ENCODE measurements around the gene ANXA8.
"Not testable (repeated sequence)": the region's sequence is repeated elsewhere in the genome, so short reads cannot be mapped to it uniquely, and the experiment has no call there.

Gene ANXA8, protein sequence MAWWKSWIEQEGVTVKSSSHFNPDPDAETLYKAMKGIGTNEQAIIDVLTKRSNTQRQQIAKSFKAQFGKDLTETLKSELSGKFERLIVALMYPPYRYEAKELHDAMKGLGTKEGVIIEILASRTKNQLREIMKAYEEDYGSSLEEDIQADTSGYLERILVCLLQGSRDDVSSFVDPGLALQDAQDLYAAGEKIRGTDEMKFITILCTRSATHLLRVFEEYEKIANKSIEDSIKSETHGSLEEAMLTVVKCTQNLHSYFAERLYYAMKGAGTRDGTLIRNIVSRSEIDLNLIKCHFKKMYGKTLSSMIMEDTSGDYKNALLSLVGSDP

DNA sequence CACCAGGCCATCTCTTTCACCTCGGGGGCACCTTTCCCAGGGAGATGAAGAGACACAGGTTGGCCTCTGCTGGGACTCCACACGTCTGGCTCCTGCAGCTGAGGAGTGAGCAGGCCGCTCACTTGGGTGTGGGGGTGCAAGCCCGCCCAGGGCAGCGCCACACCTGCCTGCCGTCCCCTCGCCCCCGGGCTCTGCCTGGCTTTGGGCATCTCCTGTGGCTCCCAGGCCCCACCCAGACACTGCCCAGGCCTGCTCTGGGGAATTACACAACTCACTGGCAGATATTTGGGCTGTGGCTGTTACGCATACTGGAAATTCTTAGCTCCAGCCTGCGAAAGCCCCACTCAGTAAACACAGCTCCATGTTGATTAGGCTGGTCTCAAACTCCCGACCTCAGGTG is at the start of gene ANXA8:
Gene ANXA8, minus strand, starts transcription at position 193 of the 400 bp plus-strand sequence. Its CDS starts 182 bp downstream, at position 11.
- DNase-seq (ENCODE audit: low read depth in 2 of 2): not testable (repeated sequence)

- DNase-seq (ENCODE audit: low read depth in 2 of 2): not testable (repeated sequence)
These were observed 39.6 kb upstream of the ANXA8 start, which contains the start of gene AGAP9 for GRCh38 chr10:47523475-47523874. TSS of gene AGAP9 (minus strand) at chr10:47523638. CDS start at chr10:47523526, 112 bp downstream.

DNA sequence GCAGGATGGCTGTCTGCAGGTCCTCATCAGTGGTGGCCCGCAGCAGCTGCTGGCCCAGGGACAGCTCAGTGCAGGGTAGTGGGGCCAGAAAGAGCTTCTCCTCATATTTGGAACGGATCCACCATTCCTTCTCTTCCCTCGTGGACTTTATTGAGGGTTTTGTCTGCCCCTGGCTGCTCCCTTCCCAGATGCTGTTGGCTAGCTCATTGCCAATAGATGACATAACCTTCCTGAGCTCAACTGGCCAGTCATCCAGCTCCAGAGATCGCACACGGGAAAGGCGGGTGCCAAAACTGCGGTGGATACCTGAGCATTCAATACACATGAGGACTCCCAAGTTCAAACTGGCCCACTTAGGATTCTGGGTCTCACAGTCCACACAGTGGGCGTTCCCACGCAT is 18.4 kb upstream of the ANXA8 start:
- DNase-seq (ENCODE audit: low read depth in 2 of 2): not testable (repeated sequence)

- not testable (repeated sequence) for DNase-seq (ENCODE audit: low read depth in 2 of 2)
These were observed 10.3 kb upstream of the ANXA8 start for GRCh38 chr10:47494226-47494625.

- DNase-seq (ENCODE audit: low read depth in 2 of 2): not testable (repeated sequence)
These were observed 7.7 kb upstream of the ANXA8 start, which contains the start of gene FAM25G for GRCh38 chr10:47491600-47491999. TSS of gene FAM25G (minus strand) at chr10:47491700. CDS start at chr10:47491674, 26 bp downstream.

DNA sequence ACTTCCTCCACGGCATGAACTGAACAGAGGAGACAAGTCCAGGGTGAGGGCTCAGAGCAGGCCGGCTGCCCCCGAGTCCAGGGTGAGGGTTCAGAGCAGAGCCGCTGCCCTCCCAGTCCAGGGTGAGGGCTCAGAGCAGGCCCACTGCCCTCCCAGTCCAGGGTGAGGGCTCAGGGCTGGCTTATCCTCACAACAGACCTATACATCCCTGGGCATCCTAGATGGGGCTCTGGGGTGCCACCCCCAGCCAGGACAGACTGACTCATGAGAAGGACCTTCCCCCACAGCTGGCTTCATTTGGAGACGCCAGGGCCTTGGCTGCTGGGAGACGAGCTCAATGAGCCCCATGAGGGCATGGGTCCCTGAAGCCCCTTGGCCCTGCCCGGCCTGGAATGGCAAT is 5.7 kb upstream of the ANXA8 start:
- DNase-seq (ENCODE audit: low read depth in 2 of 2): not testable (repeated sequence)

- DNase-seq (ENCODE audit: low read depth in 2 of 2): not testable (repeated sequence)
These were observed 2.0 kb upstream of the ANXA8 start for GRCh38 chr10:47485943-47486342.

DNA sequence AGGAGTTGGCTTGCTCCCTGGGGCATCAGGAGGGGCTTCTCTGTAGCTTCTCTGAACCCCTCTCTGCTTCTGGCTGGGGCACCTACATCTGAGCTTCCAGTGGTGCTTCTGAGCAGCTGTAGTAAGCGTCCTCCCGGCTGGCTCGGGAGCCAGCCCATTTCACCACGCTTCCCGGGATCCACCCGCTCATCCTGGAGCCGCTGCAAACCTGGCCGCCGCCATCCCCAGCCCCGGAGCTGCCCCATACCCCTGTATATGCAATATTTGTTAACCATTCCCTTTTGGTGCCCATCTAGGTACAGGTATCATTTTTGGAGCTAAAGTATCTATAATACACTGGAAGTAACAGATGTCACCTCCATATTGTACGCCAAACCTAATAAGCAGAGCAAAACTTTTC is 871 bp upstream of the ANXA8 start:
- not testable (repeated sequence) for DNase-seq (ENCODE audit: low read depth in 2 of 2)

DNA sequence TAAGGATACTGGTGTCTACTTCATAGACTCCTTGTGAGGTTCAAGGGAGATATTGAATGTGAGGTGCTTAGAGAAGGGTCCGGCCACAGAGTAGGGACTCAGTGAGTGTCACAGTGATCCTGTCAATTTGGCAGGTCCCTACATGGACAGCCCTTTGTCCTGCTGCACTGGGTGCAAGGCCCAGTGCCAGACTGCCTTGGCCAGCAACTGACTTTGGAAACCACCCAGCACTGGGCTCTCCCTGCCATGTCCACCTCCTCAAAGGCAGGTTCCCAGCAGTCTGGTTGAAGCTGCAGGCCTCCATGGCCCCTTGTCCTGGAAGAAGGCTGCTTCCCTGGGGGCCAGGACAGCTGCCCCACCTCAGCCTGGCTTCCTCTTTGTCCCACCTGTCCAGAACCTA is 1.5 kb downstream of the ANXA8 start:
- not testable (repeated sequence) for DNase-seq (ENCODE audit: low read depth in 2 of 2)

GRCh38 chr10:47481768-47482181 is 2.1 kb downstream of the ANXA8 start:
- DNase-seq (ENCODE audit: low read depth in 2 of 2): not testable (repeated sequence)

- DNase-seq (ENCODE audit: low read depth in 2 of 2): not testable (repeated sequence)
These were observed 2.6 kb downstream of the ANXA8 start for GRCh38 chr10:47481182-47481766.

GRCh38 chr10:47480133-47480532 is 3.8 kb downstream of the ANXA8 start:
- not testable (repeated sequence) for DNase-seq (ENCODE audit: low read depth in 2 of 2)

GRCh38 chr10:47478114-47478513 is 5.8 kb downstream of the ANXA8 start:
- not testable (repeated sequence) for DNase-seq (ENCODE audit: low read depth in 2 of 2)

GRCh38 chr10:47477078-47477477 is 6.8 kb downstream of the ANXA8 start:
- DNase-seq (ENCODE audit: low read depth in 2 of 2): not testable (repeated sequence)

GRCh38 chr10:47475101-47475500 is 8.8 kb downstream of the ANXA8 start:
- not testable (repeated sequence) for DNase-seq (ENCODE audit: low read depth in 2 of 2)

GRCh38 chr10:47473516-47473915 is 10.4 kb downstream of the ANXA8 start:
- DNase-seq (ENCODE audit: low read depth in 2 of 2): not testable (repeated sequence)

DNA sequence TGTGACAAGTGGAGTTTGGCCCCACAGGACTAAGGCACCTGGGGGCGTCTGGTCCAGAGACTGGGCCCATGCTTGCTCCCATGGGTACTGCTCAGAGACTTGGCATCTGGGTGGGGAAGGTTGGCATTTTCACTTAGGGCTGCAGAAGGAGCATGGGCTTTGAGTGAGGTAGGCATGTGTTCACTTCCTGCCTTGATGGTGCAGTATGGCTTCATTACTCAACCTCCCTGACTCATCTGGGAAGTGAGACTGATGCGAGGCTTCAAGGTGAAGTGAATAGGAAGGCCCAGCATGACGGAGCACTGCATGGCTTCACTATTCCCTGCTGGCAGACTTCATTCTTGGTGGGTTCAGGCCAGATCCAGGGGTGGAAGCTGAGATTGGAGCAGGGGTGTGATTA is 11.3 kb downstream of the ANXA8 start:
- not testable (repeated sequence) for DNase-seq (ENCODE audit: low read depth in 2 of 2)

- DNase-seq (ENCODE audit: low read depth in 2 of 2): not testable (repeated sequence)
These were observed 11.8 kb downstream of the ANXA8 start for GRCh38 chr10:47472072-47472471.

GRCh38 chr10:47468731-47469528 is 15.0 kb downstream of the ANXA8 start:
- not testable (repeated sequence) for DNase-seq (ENCODE audit: low read depth in 2 of 2)

GRCh38 chr10:47467957-47468356 is 16.0 kb downstream of the ANXA8 start:
- not testable (repeated sequence) for DNase-seq (ENCODE audit: low read depth in 2 of 2)

DNA sequence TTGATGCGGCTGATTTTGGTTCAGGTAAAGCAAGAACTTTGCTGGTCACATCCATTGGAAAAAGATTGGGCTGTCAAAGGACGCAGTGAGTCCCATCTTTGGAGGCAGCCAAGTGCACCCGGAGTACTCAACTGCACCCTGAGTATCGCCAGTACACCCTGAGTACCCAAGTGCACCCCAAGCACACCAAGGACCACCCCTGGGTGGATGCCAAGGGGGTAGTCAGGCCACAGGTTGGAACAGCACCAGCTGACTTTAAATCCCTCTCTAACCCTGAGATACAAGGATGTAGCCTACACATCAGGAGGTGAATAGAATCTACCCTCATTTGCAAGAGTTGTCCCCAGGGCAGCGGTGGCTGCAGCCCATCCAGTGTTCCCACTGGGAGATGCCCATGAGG is 16.5 kb downstream of the ANXA8 start:
- not testable (repeated sequence) for DNase-seq (ENCODE audit: low read depth in 2 of 2)

Data from stimulated activated CD4-positive, alpha-beta T cell treated with anti-CD3 and anti-CD28 coated beads, Interleukin-15, amount 100 ng/mL, for 48 hours (primary cell).